ENCODE data around the gene SQSTM1. TPM values are rescaled to one million over a fixed set of nuclear protein-coding genes. Genes with fewer than 3 reads are reported as not detected.

The SQSTM1 gene
- total RNA-seq, 1 donor from 2014 or later: 97.0 TPM

DNA sequence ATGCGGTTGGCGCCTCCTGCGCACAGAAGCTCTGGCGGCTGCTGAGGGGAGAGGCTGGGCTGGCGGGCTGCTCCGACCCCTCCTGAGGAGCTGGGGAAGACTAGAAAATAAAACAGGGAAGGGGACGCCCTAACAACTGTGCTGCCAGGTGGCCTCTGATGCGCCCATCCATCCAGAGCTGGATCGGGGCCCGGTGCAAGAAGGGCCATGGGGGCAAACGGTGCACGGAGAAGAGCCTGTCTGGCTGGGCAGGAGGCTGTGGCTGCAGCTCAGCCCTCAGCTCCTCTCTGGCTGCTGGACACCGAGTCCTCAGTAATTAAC is 58.9 kb downstream of the SQSTM1 start:
- no peaks in the 10 kb centered on the region for H3K4me1 Mint-ChIP-seq (ENCODE audit: low read depth, unreplicated experiment)
- TF ChIP-seq, protein P1, sequence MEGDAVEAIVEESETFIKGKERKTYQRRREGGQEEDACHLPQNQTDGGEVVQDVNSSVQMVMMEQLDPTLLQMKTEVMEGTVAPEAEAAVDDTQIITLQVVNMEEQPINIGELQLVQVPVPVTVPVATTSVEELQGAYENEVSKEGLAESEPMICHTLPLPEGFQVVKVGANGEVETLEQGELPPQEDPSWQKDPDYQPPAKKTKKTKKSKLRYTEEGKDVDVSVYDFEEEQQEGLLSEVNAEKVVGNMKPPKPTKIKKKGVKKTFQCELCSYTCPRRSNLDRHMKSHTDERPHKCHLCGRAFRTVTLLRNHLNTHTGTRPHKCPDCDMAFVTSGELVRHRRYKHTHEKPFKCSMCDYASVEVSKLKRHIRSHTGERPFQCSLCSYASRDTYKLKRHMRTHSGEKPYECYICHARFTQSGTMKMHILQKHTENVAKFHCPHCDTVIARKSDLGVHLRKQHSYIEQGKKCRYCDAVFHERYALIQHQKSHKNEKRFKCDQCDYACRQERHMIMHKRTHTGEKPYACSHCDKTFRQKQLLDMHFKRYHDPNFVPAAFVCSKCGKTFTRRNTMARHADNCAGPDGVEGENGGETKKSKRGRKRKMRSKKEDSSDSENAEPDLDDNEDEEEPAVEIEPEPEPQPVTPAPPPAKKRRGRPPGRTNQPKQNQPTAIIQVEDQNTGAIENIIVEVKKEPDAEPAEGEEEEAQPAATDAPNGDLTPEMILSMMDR (IDR thresholded peaks at IDR 0.05; ENCODE audit: partially characterized antibody, unreplicated experiment): no peak
- no peak overlapping the region for H3K4me3 Mint-ChIP-seq (ENCODE audit: unreplicated experiment)
- no peak overlapping the region for H3K27ac Mint-ChIP-seq (ENCODE audit: unreplicated experiment)
- DNase-seq: no peak
- H3K27me3 Mint-ChIP-seq (ENCODE audit: unreplicated experiment): peaks cover 6% of the 10 kb centered on the region
- peaks cover 38% of the 10 kb centered on the region for H3K36me3 Mint-ChIP-seq (ENCODE audit: unreplicated experiment)
- peaks cover 9% of the 10 kb centered on the region for H3K9me3 Mint-ChIP-seq (ENCODE audit: unreplicated experiment)

- Mint-ChIP-seq H3K9me3 (ENCODE audit: unreplicated experiment) (peaks cover 9% of the 10 kb centered on the region), H3K27ac (ENCODE audit: unreplicated experiment) (no peak overlapping the region), H3K4me1 (ENCODE audit: low read depth, unreplicated experiment) (no peaks in the 10 kb centered on the region), H3K27me3 (ENCODE audit: unreplicated experiment) (peaks cover 6% of the 10 kb centered on the region), H3K36me3 (ENCODE audit: unreplicated experiment) (peaks cover 43% of the 10 kb centered on the region), H3K4me3 (ENCODE audit: unreplicated experiment) (no peak overlapping the region)
- TF ChIP-seq, protein P1 (IDR thresholded peaks at IDR 0.05; ENCODE audit: partially characterized antibody, unreplicated experiment): no peak
- DNase-seq: no peak
Observed at GRCh38 chr5:179880066-179880650, 59.5 kb downstream of the SQSTM1 start.

DNA sequence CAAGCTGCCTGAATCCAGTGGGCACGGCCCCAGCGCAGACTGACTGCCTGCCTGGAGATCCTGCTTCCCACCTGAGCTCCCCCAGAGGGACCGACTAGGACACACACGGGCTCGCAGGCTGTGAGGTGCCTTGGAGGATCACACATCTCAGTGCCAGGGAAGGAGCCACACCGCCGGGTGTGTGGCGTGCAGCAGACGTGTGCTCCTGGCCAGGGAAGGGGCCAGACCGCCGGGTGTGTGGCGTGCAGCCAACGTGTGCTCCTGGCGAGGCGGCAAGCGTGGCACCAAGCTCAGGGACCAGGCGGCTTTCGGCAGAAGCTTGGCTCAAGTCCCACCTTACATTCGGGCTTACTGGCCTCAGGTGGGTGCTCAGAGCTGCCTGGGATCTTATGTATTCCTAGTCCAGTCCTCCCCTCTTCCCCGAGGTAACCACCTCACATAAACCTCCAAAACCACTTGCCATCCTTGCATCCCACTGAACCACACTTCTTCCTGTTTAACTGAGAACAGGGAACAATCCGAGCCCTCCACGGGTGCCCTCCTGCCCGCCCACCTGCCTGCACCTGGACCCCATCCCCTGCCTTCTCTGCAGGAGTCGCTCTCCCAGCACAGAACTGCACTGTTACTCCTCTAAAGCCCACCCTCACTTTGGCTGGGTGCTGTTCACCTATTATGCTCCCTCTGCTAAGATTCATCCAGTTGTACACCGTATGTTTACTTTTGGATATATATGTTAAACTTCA is 60.3 kb downstream of the SQSTM1 start:
- Mint-ChIP-seq H3K9me3 (ENCODE audit: unreplicated experiment) (peaks cover 9% of the 10 kb centered on the region), H3K4me1 (ENCODE audit: low read depth, unreplicated experiment) (no peaks in the 10 kb centered on the region), H3K27me3 (ENCODE audit: unreplicated experiment) (peaks cover 6% of the 10 kb centered on the region), H3K4me3 (ENCODE audit: unreplicated experiment) (no peak overlapping the region), H3K36me3 (ENCODE audit: unreplicated experiment) (peaks cover 49% of the 10 kb centered on the region), H3K27ac (ENCODE audit: unreplicated experiment) (peak overlapping the region; percentile 59)
- TF ChIP-seq, protein P1 (IDR thresholded peaks at IDR 0.05; ENCODE audit: partially characterized antibody, unreplicated experiment): no peak
- no peak for DNase-seq

- peaks cover 6% of the 10 kb centered on the region for H3K27me3 Mint-ChIP-seq (ENCODE audit: unreplicated experiment)
- peaks cover 11% of the 10 kb centered on the region for H3K9me3 Mint-ChIP-seq (ENCODE audit: unreplicated experiment)
- no peaks in the 10 kb centered on the region for H3K4me1 Mint-ChIP-seq (ENCODE audit: low read depth, unreplicated experiment)
- peaks cover 58% of the 10 kb centered on the region for H3K36me3 Mint-ChIP-seq (ENCODE audit: unreplicated experiment)
- TF ChIP-seq, protein P1 (IDR thresholded peaks at IDR 0.05; ENCODE audit: partially characterized antibody, unreplicated experiment): no peak
- no peak overlapping the region for H3K27ac Mint-ChIP-seq (ENCODE audit: unreplicated experiment)
- no peak for DNase-seq
- no peak overlapping the region for H3K4me3 Mint-ChIP-seq (ENCODE audit: unreplicated experiment)
Observed at GRCh38 chr5:179882338-179882737, 61.6 kb downstream of the SQSTM1 start.

GRCh38 chr5:179883163-179883562 is 62.5 kb downstream of the SQSTM1 start:
- TF ChIP-seq, protein P1 (IDR thresholded peaks at IDR 0.05; ENCODE audit: partially characterized antibody, unreplicated experiment): no peak
- no peak overlapping the region for H3K4me3 Mint-ChIP-seq (ENCODE audit: unreplicated experiment)
- peaks cover 6% of the 10 kb centered on the region for H3K27me3 Mint-ChIP-seq (ENCODE audit: unreplicated experiment)
- no peak overlapping the region for H3K27ac Mint-ChIP-seq (ENCODE audit: unreplicated experiment)
- peaks cover 53% of the 10 kb centered on the region for H3K36me3 Mint-ChIP-seq (ENCODE audit: unreplicated experiment)
- peaks cover 11% of the 10 kb centered on the region for H3K9me3 Mint-ChIP-seq (ENCODE audit: unreplicated experiment)
- no peak for DNase-seq
- no peaks in the 10 kb centered on the region for H3K4me1 Mint-ChIP-seq (ENCODE audit: low read depth, unreplicated experiment)
